K562 (cell line): ENCODE results near the gene ALKBH2. TPM values are rescaled to one million over a fixed set of nuclear protein-coding genes. Genes with fewer than 3 reads are reported as not detected.

Source experiments
- ATAC-seq: fragments of 200-7000 bp; cut with Tn5 transposase; 3 replicates; pipeline ENCODE4 v1.9.1; 2020; ENCODE audit warnings: moderate library complexity
- BruUV-seq: library from RNA; stranded (reverse); fragments of 400-500 nt; replicated peaks from 2 replicates; lab custom pipeline; 2021; lab: Mats Ljungman, UMichigan
- CTCF ChIA-PET: fragments of 300-600 bp; formaldehyde crosslinking; extraction: SDS; loops from one replicate; lab custom pipeline; 2021; ENCODE audit warnings: low intra/inter-chr PET ratio; lab: Yijun Ruan, JAX
- POLR2A ChIA-PET: fragments of 300-600, 350-650 bp; sonication (Branson Sonifier 250); formaldehyde crosslinking; extraction: SDS; loops from one replicate; lab custom pipeline; 2021; ENCODE audit warnings: antibody characterized with exemption, inconsistent platforms; lab: Yijun Ruan, JAX
- DNase-seq, 4 experiments: peaks; one replicate each; pipeline versions ENCODE4 v3.0.0 to v3.0.0-alpha.2; 2011 to 2018; ENCODE audit warnings: low spot score in 3 of 4, mixed read lengths in 3 of 4; ENCODE audit errors: extremely low read depth in 1 of 4
- FAIRE-seq: peaks from 2 replicates; lab custom pipeline; 2011; peaks lifted over from hg19 to GRCh38; lab: Jason Lieb, UNC
- H2AFZ ChIP-seq: 2 replicates; pipeline ENCODE4 v1.6.0; 2011; ENCODE audit warnings: low read depth, low read length, control low read depth, inconsistent platforms
- H3K27ac ChIP-seq: fragments of 200-600 bp; 3 replicates; pipeline ENCODE4 v1.8.0; 2011; ENCODE audit warnings: low read depth, mild to moderate bottlenecking, control low read depth, inconsistent platforms, low read length, moderate library complexity, mixed read lengths; ENCODE audit errors: extremely low read depth
- H3K27me3 ChIP-seq, 2 experiments: fragments of 300-600 bp in 1 of 2; 2 replicates in 1 of 2; 3 replicates in 1 of 2; pipeline versions ENCODE4 v1.6.0 to v1.8.0; 2011; ENCODE audit warnings: inconsistent platforms in 2 of 2, low read length in 2 of 2, mild to moderate bottlenecking in 1 of 2, mixed read lengths in 1 of 2, moderate library complexity in 1 of 2; ENCODE audit not compliant: control insufficient read depth in 2 of 2, insufficient read depth in 2 of 2
- H3K36me3 ChIP-seq: fragments of 300-600 bp; 3 replicates; pipeline ENCODE4 v1.8.0; 2011; ENCODE audit warnings: mild to moderate bottlenecking, low read length, inconsistent platforms; ENCODE audit not compliant: control insufficient read depth, insufficient read depth
- H3K4me1 ChIP-seq, 2 experiments: fragments of 200-600 bp in 1 of 2; replicated peaks in 1 of 2; 2 replicates in 1 of 2; 3 replicates in 1 of 2; pipeline versions ENCODE4 v1.5.1 to v1.8.0; 2011; ENCODE audit warnings: inconsistent platforms in 2 of 2, low read length in 2 of 2, mild to moderate bottlenecking in 1 of 2, mixed read lengths in 1 of 2, moderate library complexity in 1 of 2; ENCODE audit not compliant: control insufficient read depth in 2 of 2, insufficient read depth in 2 of 2
- H3K4me2 ChIP-seq: 2 replicates; pipeline ENCODE4 v1.6.1; 2011; ENCODE audit warnings: low read length, control low read depth, inconsistent platforms, mixed read lengths; ENCODE audit not compliant: insufficient read depth
- H3K4me3 ChIP-seq: fragments of 200-600 bp; sonication (generic), shearing (Covaris generic); 2 replicates; pipeline ENCODE4 v1.5.1; 2016; ENCODE audit warnings: control low read depth, inconsistent platforms
- H3K79me2 ChIP-seq: fragments of 200-600 bp; 3 replicates; pipeline ENCODE4 v1.8.0; 2011; ENCODE audit warnings: low read length, inconsistent platforms; ENCODE audit not compliant: control insufficient read depth, insufficient read depth
- H3K9ac ChIP-seq, 2 experiments: 2 replicates each; pipeline versions ENCODE4 v1.6.0 to v1.6.1; 2011; ENCODE audit warnings: low read depth in 2 of 2, low read length in 2 of 2, control low read depth in 1 of 2, inconsistent platforms in 1 of 2, mild to moderate bottlenecking in 1 of 2, mixed read lengths in 1 of 2; ENCODE audit not compliant: insufficient read depth in 1 of 2
- H3K9me1 ChIP-seq: one replicate; pipeline ENCODE4 v1.6.0; 2011; ENCODE audit warnings: inconsistent platforms, mild to moderate bottlenecking, low read length, moderate library complexity; ENCODE audit not compliant: control insufficient read depth, insufficient read depth
- H3K9me3 ChIP-seq: replicated peaks from 2 replicates; pipeline ENCODE4 v1.5.1; 2011; ENCODE audit warnings: low read depth, low read length, inconsistent platforms; ENCODE audit not compliant: control insufficient read depth, insufficient read depth
- H4K20me1 ChIP-seq: replicated peaks from 2 replicates; pipeline ENCODE4 v1.6.1; 2011; ENCODE audit warnings: low read length, inconsistent platforms, mixed read lengths; ENCODE audit not compliant: control insufficient read depth, insufficient read depth
- ETS2 ChIP-seq: IDR thresholded peaks from 2 replicates; pipeline ENCODE4 v1.6.1; 2016; ENCODE audit warnings: borderline replicate concordance, missing genetic modification characterization, mild to moderate bottlenecking, moderate library complexity, missing compliant biosample characterization; ENCODE audit not compliant: poor library complexity, severe bottlenecking
- FOXM1 ChIP-seq, 2 experiments: fragments of 450-650 bp in 1 of 2; sonication (generic) in 1 of 2; formaldehyde crosslinking in 1 of 2; IDR thresholded peaks; 2 replicates each; pipeline versions ENCODE4 v1.6.1 to v1.9.0; 2017 to 2022; ENCODE audit warnings: low read depth in 2 of 2, mild to moderate bottlenecking in 2 of 2, missing genetic modification reagents in 1 of 2, moderate library complexity in 1 of 2
- GTF3C2 ChIP-seq: IDR thresholded peaks from 3 replicates; pipeline ENCODE4 v1.6.1; 2011; ENCODE audit warnings: borderline replicate concordance, mild to moderate bottlenecking, moderate library complexity; ENCODE audit not compliant: insufficient read length; ENCODE audit errors: extremely low read depth
- MNT ChIP-seq, 2 experiments: fragments of 450-650 bp; conservative IDR thresholded peaks; 2 replicates each; pipeline ENCODE4 v1.6.1; 2017; ENCODE audit warnings: mild to moderate bottlenecking in 2 of 2, moderate library complexity in 2 of 2
- NCOR1 ChIP-seq: fragments of 450-650 bp; IDR thresholded peaks from 2 replicates; pipeline ENCODE4 v1.6.1; 2016; ENCODE audit warnings: mild to moderate bottlenecking, moderate library complexity
- POLR2G ChIP-seq: fragments of 200-400 bp; formaldehyde crosslinking; IDR thresholded peaks from 2 replicates; pipeline ENCODE4 v1.6.1; 2017; ENCODE audit warnings: low read depth, mild to moderate bottlenecking, antibody characterized with exemption, low read length, moderate library complexity
- POLR3A ChIP-seq: IDR thresholded peaks from 2 replicates; pipeline ENCODE4 v1.6.1; 2011; ENCODE audit warnings: borderline replicate concordance, mild to moderate bottlenecking, moderate library complexity; ENCODE audit not compliant: insufficient read length, insufficient read depth; ENCODE audit errors: extremely low read depth
- SMARCC2 ChIP-seq: fragments of 450-650 bp; IDR thresholded peaks from 2 replicates; pipeline ENCODE4 v1.6.1; 2017; ENCODE audit warnings: antibody characterized with exemption, moderate library complexity, mild to moderate bottlenecking, low read depth
- TCF3 ChIP-seq: sonication (generic); formaldehyde crosslinking; IDR thresholded peaks from 2 replicates; pipeline ENCODE4 v1.4.0; 2020; ENCODE audit warnings: mild to moderate bottlenecking, missing genetic modification reagents
- YBX1 ChIP-seq: fragments of 450-650 bp; IDR thresholded peaks from 2 replicates; pipeline ENCODE4 v1.7.1; 2016; ENCODE audit warnings: mild to moderate bottlenecking
- ZFX ChIP-seq: sonication (generic); formaldehyde crosslinking; IDR thresholded peaks from 2 replicates; pipeline ENCODE4 v1.8.0; 2022; ENCODE audit warnings: mild to moderate bottlenecking, missing genetic modification reagents, moderate library complexity
- ZKSCAN3 ChIP-seq: fragments of 250-450 bp; sonication (Bioruptor Pico); IDR thresholded peaks from 2 replicates; pipeline ENCODE4 v1.4.0; 2020
- ZNF695 ChIP-seq: fragments of 450-650 bp; formaldehyde crosslinking; IDR thresholded peaks from 2 replicates; pipeline ENCODE4 v1.4.0; 2020; ENCODE audit warnings: mild to moderate bottlenecking, moderate library complexity
- ZNF766 ChIP-seq: fragments of 200-800 bp; sonication (Bioruptor generic); conservative IDR thresholded peaks from 2 replicates; pipeline ENCODE4 v1.6.1; 2016; ENCODE audit warnings: missing genetic modification characterization, missing compliant biosample characterization
- WGBS: fragments of 100-300 bp; shearing (Covaris generic); methylation state at CpG from one replicate; pipeline ENCODE4 v1.1.6; 2016; ENCODE audit warnings: low coverage, mixed read lengths; ENCODE audit not compliant: insufficient coverage; ENCODE audit errors: missing lambda C conversion rate; 5-methylcytosine and 5-hydroxymethylcytosine counted together
- in situ Hi-C: fragments of 300-500 bp; cut with MboI; formaldehyde crosslinking; loops from 4 replicates; pipeline ENCODE4 v1.15.0; 2018; ENCODE audit warnings: inconsistent platforms, mixed read lengths
- intact Hi-C: fragments of 100-400 bp; cut with micrococcal nuclease; formaldehyde crosslinking; loops from 2 replicates; pipeline ENCODE4 v1.14.2; 2022
- polyA plus RNA-seq, 8 experiments: library from polyadenylated mRNA; depleted of rRNA in 4 of 8; stranded (reverse) in 5 of 8; unstranded in 3 of 8; fragments of >200 nt; fragmentation: Nextera tagmentation in 2 of 8; fragmentation: Illumina TruSeq in 1 of 8; extraction: Ambion mirVana in 2 of 8; extraction: Trizol in 1 of 8; gene quantifications; 2 replicates each; pipeline versions ENCODE4 v1.2.1 to v1.2.3, GENCODE V29; 2011 to 2014; ENCODE audit warnings: inconsistent platforms in 1 of 8, missing spikeins in 1 of 8
- total RNA-seq, 7 experiments: library from RNA; depleted of rRNA in 6 of 7; stranded (reverse); fragments of >200 nt in 6 of 7; fragmentation: Illumina TruSeq in 2 of 7; extraction: Trizol in 2 of 7; gene quantifications; 2 replicates each; pipeline versions ENCODE4 v1.2.1 to v1.2.3, GENCODE V29; 2011 to 2021; ENCODE audit warnings: low replicate concordance in 1 of 7
- TF ChIP-seq, protein P1 (sequence below): fragments of 250-450 bp; sonication (Bioruptor Pico); IDR thresholded peaks from 2 replicates; pipeline ENCODE4 v1.4.0; 2020; ENCODE audit warnings: mild to moderate bottlenecking, moderate library complexity
- TF ChIP-seq, protein P2 (sequence below): sonication (generic); formaldehyde crosslinking; IDR thresholded peaks from 2 replicates; pipeline ENCODE4 v1.8.0; 2022; ENCODE audit warnings: mild to moderate bottlenecking, missing genetic modification reagents

The ALKBH2 gene
- total and polyA plus RNA-seq, 9 of the 15 experiments (the other 6 are each of a cell fraction or from before 2014, with no cell fraction given), result 5.9 to 56.1 (median 41.9) TPM

DNA sequence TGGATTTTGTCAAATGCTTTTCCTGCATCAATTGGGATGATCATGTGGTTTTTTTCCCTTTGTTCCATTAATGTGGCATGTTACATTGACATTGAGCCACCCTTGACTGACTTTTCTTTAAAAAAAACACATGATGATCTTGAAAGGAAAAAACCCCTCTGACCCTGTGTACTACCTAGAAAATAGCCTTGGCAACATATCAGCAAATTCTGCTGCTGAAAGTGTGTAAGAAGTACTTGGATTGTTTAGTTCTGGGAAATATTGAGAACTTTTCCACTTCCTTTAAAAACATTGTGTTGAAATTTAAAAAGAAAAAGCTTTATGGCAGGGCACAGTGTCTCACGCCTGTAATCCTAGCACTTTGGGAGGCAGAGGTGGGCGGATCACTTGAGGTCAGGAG, 43.8 kb upstream of the ALKBH2 start:
- in situ Hi-C loops, result no loop called here
- H3K9ac ChIP-seq, result no peak overlapping the region
- H3K4me2 ChIP-seq, result no peak overlapping the region
- intact Hi-C loops, result loop anchor here (10.0 kb wide), 1 partner anchor 248 kb away; no protein-coding TSS in a partner anchor
- CTCF ChIA-PET, result no interaction called here
- H3K27ac ChIP-seq, result no peak overlapping the region
- BruUV-seq, result no TSS peak
- H3K79me2 ChIP-seq, result no peaks in the 10 kb centered on the region
- DNase-seq (no peak), FAIRE-seq (no peak), ATAC-seq (no peak)
- peaks cover 4% of the 10 kb centered on the region; the same call in 1 of the 2 replicates for H3K9me3 ChIP-seq
- no peaks in the 10 kb centered on the region for H4K20me1 ChIP-seq
- H3K4me1 ChIP-seq, result no peaks in the 10 kb centered on the region
- no peaks in the 10 kb centered on the region for H3K36me3 ChIP-seq
- WGBS, result 0% methylated on average over 2 of the region's 2 CpGs
- H3K9me1 ChIP-seq, result no peaks in the 10 kb centered on the region
- POLR2A ChIA-PET, result interaction anchor here (0.9 to 1.0 kb wide), 2 partner anchors 8 to 20 kb away, joined by 4 to 5 read pairs; partner anchors contain the start of gene ACACB
- H2AFZ ChIP-seq, result no peak overlapping the region
- H3K4me3 ChIP-seq, result no peak overlapping the region
- peaks cover 6 to 17% of the 10 kb centered on the region in 2 experiments; a peak in 4 of 5 replicates for H3K27me3 ChIP-seq
- no peak for TF ChIP-seq ZKSCAN3 (CRISPR knock-in tag)
- TF ChIP-seq ETS2 (tag), result no peak
- TF ChIP-seq ZNF766 (CRISPR knock-in tag), result no peak
- TF ChIP-seq SMARCC2, result no peak
- TF ChIP-seq ZFX (CRISPR knock-in tag), result no peak
- TF ChIP-seq FOXM1 (IDR thresholded peaks at IDR 0.05; ENCODE audit: low read depth), result no peak
- TF ChIP-seq FOXM1 (CRISPR knock-in tag; IDR thresholded peaks at IDR 0.05; ENCODE audit: low read depth), result no peak
- no peak for TF ChIP-seq MNT (conservative IDR thresholded peaks at IDR 0.05)
- no peak for TF ChIP-seq TCF3 (CRISPR knock-in tag)
- TF ChIP-seq POLR2G, result no peak
- TF ChIP-seq, protein P1, sequence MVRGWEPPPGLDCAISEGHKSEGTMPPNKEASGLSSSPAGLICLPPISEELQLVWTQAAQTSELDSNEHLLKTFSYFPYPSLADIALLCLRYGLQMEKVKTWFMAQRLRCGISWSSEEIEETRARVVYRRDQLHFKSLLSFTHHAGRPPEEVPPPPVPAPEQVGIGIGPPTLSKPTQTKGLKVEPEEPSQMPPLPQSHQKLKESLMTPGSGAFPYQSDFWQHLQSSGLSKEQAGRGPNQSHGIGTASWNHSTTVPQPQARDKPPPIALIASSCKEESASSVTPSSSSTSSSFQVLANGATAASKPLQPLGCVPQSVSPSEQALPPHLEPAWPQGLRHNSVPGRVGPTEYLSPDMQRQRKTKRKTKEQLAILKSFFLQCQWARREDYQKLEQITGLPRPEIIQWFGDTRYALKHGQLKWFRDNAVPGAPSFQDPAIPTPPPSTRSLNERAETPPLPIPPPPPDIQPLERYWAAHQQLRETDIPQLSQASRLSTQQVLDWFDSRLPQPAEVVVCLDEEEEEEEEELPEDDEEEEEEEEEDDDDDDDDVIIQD (CRISPR knock-in tag), result no peak
- no peak for TF ChIP-seq NCOR1
- TF ChIP-seq, protein P2, sequence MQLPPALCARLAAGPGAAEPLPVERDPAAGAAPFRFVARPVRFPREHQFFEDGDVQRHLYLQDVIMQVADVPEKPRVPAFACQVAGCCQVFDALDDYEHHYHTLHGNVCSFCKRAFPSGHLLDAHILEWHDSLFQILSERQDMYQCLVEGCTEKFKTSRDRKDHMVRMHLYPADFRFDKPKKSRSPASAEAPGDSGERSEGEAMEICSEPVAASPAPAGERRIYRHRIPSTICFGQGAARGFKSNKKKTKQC (CRISPR knock-in tag), result no peak
- no peak for TF ChIP-seq POLR3A
- no peak for TF ChIP-seq ZNF695
- no peak for TF ChIP-seq YBX1
- no peak for TF ChIP-seq GTF3C2
